Astrocyte (in vitro differentiated cells and primary cell): ENCODE results near the gene RRAGC.

Experiments
- EZH2 ChIP-seq: IDR thresholded peaks from 2 replicates; pipeline ENCODE4 v1.6.1; 2012; ENCODE audit warnings: mild to moderate bottlenecking, low read length, inconsistent platforms; ENCODE audit not compliant: insufficient read depth
- TF ChIP-seq, protein P1 (sequence below): IDR thresholded peaks from 2 replicates; pipeline ENCODE4 v1.5.1; 2011; ENCODE audit warnings: low read depth, mild to moderate bottlenecking, inconsistent platforms, low read length, moderate library complexity; ENCODE audit not compliant: insufficient read depth

GRCh38 chr1:38826886-38827285 is 32.7 kb downstream of the RRAGC start:
- TF ChIP-seq, protein P1, sequence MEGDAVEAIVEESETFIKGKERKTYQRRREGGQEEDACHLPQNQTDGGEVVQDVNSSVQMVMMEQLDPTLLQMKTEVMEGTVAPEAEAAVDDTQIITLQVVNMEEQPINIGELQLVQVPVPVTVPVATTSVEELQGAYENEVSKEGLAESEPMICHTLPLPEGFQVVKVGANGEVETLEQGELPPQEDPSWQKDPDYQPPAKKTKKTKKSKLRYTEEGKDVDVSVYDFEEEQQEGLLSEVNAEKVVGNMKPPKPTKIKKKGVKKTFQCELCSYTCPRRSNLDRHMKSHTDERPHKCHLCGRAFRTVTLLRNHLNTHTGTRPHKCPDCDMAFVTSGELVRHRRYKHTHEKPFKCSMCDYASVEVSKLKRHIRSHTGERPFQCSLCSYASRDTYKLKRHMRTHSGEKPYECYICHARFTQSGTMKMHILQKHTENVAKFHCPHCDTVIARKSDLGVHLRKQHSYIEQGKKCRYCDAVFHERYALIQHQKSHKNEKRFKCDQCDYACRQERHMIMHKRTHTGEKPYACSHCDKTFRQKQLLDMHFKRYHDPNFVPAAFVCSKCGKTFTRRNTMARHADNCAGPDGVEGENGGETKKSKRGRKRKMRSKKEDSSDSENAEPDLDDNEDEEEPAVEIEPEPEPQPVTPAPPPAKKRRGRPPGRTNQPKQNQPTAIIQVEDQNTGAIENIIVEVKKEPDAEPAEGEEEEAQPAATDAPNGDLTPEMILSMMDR = no peak
- TF ChIP-seq EZH2 = no peak
